AG09319 (cell line): Measurements from ENCODE around the gene PDGFC.

Source experiments
- DNase-seq: peaks from one replicate; pipeline ENCODE4 v3.0.0-alpha.2; 2010; ENCODE audit warnings: low read depth; ENCODE audit errors: extremely low read depth
- TF ChIP-seq, protein P1 (sequence below): IDR thresholded peaks from 2 replicates; pipeline ENCODE4 v1.5.1; 2011; ENCODE audit warnings: low read depth, mild to moderate bottlenecking, inconsistent platforms, low read length, moderate library complexity

Gene PDGFC

DNA sequence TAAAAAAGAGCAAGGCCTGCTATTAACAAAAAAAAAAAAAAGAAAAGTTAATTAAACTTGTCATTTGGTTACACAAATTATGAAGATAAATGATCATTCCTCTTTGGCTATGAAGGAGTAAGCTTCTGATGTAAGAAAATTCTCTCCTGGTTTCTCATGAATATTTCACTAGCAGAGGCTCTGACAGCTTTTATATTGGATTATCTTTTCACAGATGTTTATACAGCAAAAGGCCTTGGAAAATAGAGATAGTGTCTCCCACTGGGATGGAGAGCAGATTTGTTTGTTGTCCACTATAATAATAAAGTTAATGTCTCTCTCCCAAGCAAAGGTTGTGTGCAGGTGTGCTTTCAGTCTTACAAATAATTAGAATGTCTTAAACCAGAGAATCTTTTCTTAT lies 40.7 kb upstream of the PDGFC start:
- TF ChIP-seq, protein P1, sequence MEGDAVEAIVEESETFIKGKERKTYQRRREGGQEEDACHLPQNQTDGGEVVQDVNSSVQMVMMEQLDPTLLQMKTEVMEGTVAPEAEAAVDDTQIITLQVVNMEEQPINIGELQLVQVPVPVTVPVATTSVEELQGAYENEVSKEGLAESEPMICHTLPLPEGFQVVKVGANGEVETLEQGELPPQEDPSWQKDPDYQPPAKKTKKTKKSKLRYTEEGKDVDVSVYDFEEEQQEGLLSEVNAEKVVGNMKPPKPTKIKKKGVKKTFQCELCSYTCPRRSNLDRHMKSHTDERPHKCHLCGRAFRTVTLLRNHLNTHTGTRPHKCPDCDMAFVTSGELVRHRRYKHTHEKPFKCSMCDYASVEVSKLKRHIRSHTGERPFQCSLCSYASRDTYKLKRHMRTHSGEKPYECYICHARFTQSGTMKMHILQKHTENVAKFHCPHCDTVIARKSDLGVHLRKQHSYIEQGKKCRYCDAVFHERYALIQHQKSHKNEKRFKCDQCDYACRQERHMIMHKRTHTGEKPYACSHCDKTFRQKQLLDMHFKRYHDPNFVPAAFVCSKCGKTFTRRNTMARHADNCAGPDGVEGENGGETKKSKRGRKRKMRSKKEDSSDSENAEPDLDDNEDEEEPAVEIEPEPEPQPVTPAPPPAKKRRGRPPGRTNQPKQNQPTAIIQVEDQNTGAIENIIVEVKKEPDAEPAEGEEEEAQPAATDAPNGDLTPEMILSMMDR = no peak
- no peak for DNase-seq

DNA sequence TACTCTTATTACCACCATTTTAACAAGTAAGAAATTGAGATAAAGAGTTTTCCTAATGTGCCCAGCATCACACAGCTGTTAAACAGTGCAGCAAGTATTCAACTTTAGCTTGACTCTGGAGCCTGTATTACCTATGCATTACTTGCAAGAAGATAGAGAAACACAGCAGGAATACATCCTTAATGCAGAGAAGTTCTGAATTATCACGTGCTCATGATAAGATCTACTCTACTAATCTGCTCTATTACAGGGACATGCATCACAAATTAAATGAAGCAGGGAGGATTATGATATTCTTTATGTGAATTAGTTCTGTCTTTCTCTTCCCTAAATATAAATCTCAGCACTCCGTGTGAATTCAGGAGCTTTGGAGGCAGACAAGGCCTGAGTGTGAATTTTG lies 39.0 kb upstream of the PDGFC start:
- no peak for DNase-seq
- TF ChIP-seq, protein P1 = no peak

DNA sequence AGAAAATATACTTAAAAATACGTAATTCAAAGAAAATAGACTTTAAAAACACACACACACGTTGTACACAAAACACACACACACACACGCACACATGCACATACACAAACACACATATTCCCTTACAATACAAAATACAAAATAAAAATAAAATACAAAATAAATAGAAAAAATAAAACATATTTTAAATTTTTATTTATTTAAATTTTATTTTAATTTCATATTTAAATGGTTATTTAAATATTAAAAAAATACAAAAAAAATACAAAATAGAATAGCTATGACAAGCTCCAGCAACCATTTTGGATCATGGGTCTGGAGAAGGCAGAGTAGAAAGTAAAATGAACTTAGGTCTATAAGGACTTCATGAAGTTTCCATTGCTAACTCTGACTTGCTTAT lies 34.2 kb upstream of the PDGFC start:
- TF ChIP-seq, protein P1 = no peak
- DNase-seq = no peak

DNA sequence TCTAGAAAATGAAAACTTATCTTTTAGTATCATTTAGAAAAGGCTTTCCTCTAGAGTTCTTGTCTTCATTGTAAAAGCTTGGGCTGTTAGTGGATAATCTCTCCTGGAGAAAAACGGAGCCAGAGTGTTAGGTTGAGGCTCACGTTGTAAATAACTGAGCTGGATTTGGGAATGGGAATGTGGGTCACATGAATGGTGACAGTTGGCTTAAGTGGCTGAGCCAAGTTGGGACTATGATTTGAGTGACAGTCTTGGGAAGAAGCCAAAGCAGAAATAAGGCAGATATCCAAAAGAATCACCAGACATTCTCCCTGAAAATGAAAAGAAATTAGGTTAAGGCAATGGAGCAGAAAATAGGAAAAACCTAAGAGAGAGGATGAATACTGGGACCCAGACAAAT lies 33.6 kb upstream of the PDGFC start:
- TF ChIP-seq, protein P1 = no peak
- DNase-seq = no peak

DNA sequence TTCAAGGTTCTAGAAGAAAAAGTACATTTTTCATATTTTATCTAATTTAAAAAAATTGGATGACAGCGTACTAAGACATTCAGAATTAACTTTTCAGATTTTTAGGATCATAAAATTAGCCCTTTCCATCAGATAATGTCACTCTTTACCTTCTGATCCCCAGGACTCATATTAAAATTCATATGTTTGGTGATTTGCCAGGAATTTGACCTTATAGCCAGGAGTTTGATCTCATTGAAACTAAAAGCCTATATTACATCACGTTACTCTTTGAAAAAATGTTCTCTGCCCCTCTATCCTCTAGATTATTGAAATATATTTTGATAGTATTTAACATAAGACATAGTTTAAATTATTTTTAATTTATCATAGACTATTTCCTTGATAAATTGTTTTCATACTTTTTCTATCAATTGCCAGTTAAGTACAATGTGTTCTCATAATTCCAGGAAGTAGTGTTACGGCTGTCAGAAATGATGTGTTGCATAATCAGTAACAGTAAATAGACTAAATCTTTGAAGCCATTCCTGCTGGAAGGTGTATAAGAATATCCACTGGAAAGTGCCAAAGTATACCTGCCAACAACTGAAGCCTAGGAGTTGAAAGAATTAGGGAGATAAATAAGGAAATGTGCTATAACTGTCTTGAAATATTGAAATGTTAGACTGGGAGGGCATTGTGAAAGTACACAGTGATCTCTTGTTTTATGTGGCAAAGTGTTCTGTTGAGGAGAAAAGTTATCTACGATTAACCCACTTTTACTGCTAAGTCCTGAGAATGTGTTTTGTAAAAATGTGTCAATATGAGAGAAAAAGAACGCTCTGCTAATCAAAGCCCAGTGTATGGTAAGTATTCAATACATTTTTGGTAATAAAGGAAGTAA lies 32.9 kb upstream of the PDGFC start:
- TF ChIP-seq, protein P1 = no peak
- DNase-seq = no peak

DNA sequence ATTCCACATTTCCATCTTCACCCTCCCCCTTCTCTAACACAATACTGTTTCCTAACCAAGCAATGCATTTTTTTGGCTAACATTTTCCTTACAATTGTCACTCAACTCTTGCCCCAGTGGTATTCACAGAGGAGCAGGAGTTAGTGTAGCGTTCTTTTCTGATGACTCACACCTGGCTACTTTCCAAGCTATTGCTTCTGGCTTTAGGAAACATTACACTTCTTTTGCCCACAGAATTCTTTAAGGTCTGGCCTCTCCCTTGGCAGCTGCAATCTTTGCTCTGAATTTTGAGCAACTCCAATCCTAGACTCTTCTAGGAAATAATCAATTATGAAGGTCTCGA lies 27.5 kb upstream of the PDGFC start:
- DNase-seq = peak; percentile 95
- TF ChIP-seq, protein P1 = no peak

DNA sequence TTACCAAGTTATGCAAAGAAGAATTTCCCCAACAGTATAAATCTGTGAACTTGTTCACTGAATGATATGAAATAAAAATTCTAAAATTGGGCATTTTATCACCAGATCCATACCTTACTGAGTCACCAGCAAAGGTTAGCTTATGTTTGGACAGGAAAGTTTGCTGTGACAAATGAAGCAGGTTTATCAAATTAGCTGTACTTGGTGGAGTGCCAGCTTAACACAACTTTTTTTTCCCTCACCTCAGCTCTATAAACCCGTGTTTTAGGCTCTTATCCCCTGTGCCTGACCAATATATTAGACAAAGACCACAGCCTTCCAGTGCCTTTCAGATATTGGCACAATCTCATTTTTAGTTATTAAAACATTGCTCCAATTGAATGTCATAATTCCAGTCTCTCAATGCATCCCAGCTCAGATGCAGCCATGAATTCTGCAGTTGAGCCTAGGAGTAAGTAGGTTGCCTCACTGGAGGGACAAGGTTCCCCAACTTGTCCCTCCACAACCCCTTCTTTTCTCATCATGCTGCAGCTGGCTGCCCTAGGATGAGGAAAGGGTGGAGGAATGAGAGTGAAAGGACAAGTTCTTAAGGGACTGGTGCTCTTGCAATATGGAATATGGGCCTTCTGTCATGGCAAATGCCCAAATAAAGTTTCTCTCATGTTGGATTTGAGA lies 27.0 kb upstream of the PDGFC start:
- TF ChIP-seq, protein P1 = no peak
- no peak for DNase-seq
